PC-9 (cell line): ENCODE data around the gene CCNY. TPM values are rescaled to one million over a fixed set of nuclear protein-coding genes. Genes with fewer than 3 reads are reported as not detected.

Source experiments
- BruUV-seq: library from RNA; stranded (reverse); fragments of 400-500 nt; replicated peaks from 2 replicates; lab custom pipeline; 2021; lab: Mats Ljungman, UMichigan
- CTCF ChIA-PET: fragments of 300-600 bp; sonication (Branson Sonifier 250); formaldehyde crosslinking; loops from one replicate; lab custom pipeline; 2022; ENCODE audit warnings: antibody characterized with exemption; lab: Charles Lee
- POLR2A ChIA-PET: fragments of 300-600 bp; sonication (Branson Sonifier 250); formaldehyde crosslinking; loops from one replicate; lab custom pipeline; 2022; ENCODE audit warnings: antibody characterized with exemption; ENCODE audit not compliant: unreplicated experiment; lab: Charles Lee
- DNase-seq, 2 experiments: peaks; one replicate each; pipeline versions ENCODE4 v3.0.0 to v3.0.0-alpha.2; 2015 to 2022; ENCODE audit warnings: mixed read lengths in 1 of 2
- H2AFZ ChIP-seq: fragments of 200-600 bp; sonication (generic); 2 replicates; pipeline ENCODE4 v1.8.1; 2017; ENCODE audit warnings: antibody characterized with exemption
- H3F3A ChIP-seq: fragments of 200-600 bp; sonication (generic); 2 replicates; pipeline ENCODE4 v1.8.1; 2017; ENCODE audit warnings: antibody characterized with exemption, mild to moderate bottlenecking, low read depth; ENCODE audit not compliant: insufficient read depth
- H3K27ac ChIP-seq: fragments of 200-600 bp; sonication (generic); 2 replicates; pipeline ENCODE4 v1.6.1; 2016; ENCODE audit warnings: mixed run types
- H3K27me3 ChIP-seq: fragments of 200-600 bp; sonication (generic); 2 replicates; pipeline ENCODE4 v1.6.1; 2016; ENCODE audit warnings: low read depth, mixed run types; ENCODE audit not compliant: insufficient read depth
- H3K36me3 ChIP-seq: fragments of 200-600 bp; sonication (generic); 2 replicates; pipeline ENCODE4 v1.6.1; 2016; ENCODE audit warnings: low read depth, mixed run types
- H3K4me1 ChIP-seq: fragments of 200-600 bp; sonication (generic); replicated peaks from 2 replicates; pipeline ENCODE4 v1.6.1; 2016; ENCODE audit warnings: mixed run types; ENCODE audit not compliant: insufficient read depth
- H3K4me2 ChIP-seq: fragments of 200-600 bp; sonication (generic); 2 replicates; pipeline ENCODE4 v1.6.1; 2017; ENCODE audit warnings: mixed run types
- H3K4me3 ChIP-seq: fragments of 200-600 bp; sonication (generic); 2 replicates; pipeline ENCODE4 v1.6.1; 2016; ENCODE audit warnings: mixed run types
- H3K79me2 ChIP-seq: fragments of 200-600 bp; sonication (generic); 2 replicates; pipeline ENCODE4 v1.6.1; 2017; ENCODE audit warnings: low read depth, mixed run types
- H3K9me2 ChIP-seq: fragments of 200-600 bp; sonication (generic); 2 replicates; pipeline ENCODE4 v1.8.1; 2017; ENCODE audit warnings: mild to moderate bottlenecking; ENCODE audit not compliant: insufficient read depth
- H3K9me3 ChIP-seq: fragments of 200-600 bp; sonication (generic); 2 replicates; pipeline ENCODE4 v1.8.1; 2016; ENCODE audit warnings: low read depth; ENCODE audit not compliant: insufficient read depth
- H4K20me1 ChIP-seq: fragments of 200-600 bp; sonication (generic); 2 replicates; pipeline ENCODE4 v1.8.1; 2017; ENCODE audit not compliant: insufficient read depth
- CTCF ChIP-seq: fragments of 200-600 bp; sonication (generic); conservative IDR thresholded peaks from 2 replicates; pipeline ENCODE4 v1.6.1; 2017; ENCODE audit warnings: mixed run types, antibody characterized with exemption, mild to moderate bottlenecking, moderate library complexity
- EZH2 ChIP-seq: fragments of 200-600 bp; sonication (generic); IDR thresholded peaks from 2 replicates; pipeline ENCODE4 v1.8.0; 2017; ENCODE audit warnings: antibody characterized with exemption, low read depth
- intact Hi-C: fragments of 100-400 bp; cut with micrococcal nuclease; formaldehyde crosslinking; loops from one replicate; pipeline ENCODE4 v1.10.0; 2022; ENCODE audit not compliant: unreplicated experiment
- total RNA-seq: library from RNA; stranded (reverse); gene quantifications from 2 replicates; pipeline ENCODE4 v1.2.3, GENCODE V29; 2021

The CCNY gene
- total RNA-seq, 1 experiment from 2014 or later, result 69.5 TPM

GRCh38 chr10:35510891-35511290, 174.6 kb downstream of the CCNY start:
- Histone ChIP-seq H3K4me3 (no peak overlapping the region), H3K9me3 (no peaks in the 10 kb centered on the region), H3F3A (no peaks in the 10 kb centered on the region), H3K79me2 (no peaks in the 10 kb centered on the region), H3K27ac (no peak overlapping the region), H3K27me3 (no peaks in the 10 kb centered on the region), H3K36me3 (no peaks in the 10 kb centered on the region), H4K20me1 (no peaks in the 10 kb centered on the region), H3K4me1 (no peaks in the 10 kb centered on the region), H3K9me2 (no peaks in the 10 kb centered on the region), H2AFZ (no peak overlapping the region), H3K4me2 (no peak overlapping the region)
- intact Hi-C loops, result no loop called here
- POLR2A ChIA-PET, result no interaction called here
- CTCF ChIA-PET, result interaction anchor here (0.5 kb wide), 1 partner anchor 231 kb away, joined by 4 read pairs; no protein-coding TSS in a partner anchor
- no TSS peak for BruUV-seq
- no peak for DNase-seq
- TF ChIP-seq CTCF (no peak), EZH2 (no peak)

- CTCF ChIA-PET, result no interaction called here
- no TSS peak for BruUV-seq
Measured at GRCh38 chr10:35511647-35512046, 175.3 kb downstream of the CCNY start.

GRCh38 chr10:35516102-35516670, 179.9 kb downstream of the CCNY start:
- no TSS peak for BruUV-seq
- intact Hi-C loops, result no loop called here
- no peaks in the 10 kb centered on the region for H3K9me2 ChIP-seq
- no peaks in the 10 kb centered on the region for H3K36me3 ChIP-seq
- ChIA-PET CTCF (no interaction called here), POLR2A (no interaction called here)
- H4K20me1 ChIP-seq, result no peaks in the 10 kb centered on the region
- DNase-seq, result no peak
- no peaks in the 10 kb centered on the region for H3K9me3 ChIP-seq
- H3K27ac ChIP-seq, result no peak overlapping the region
- no peaks in the 10 kb centered on the region for H3K27me3 ChIP-seq
- no peak for TF ChIP-seq CTCF
- TF ChIP-seq EZH2, result no peak
- H3K79me2 ChIP-seq, result no peaks in the 10 kb centered on the region
- no peaks in the 10 kb centered on the region for H3K4me1 ChIP-seq
- H2AFZ ChIP-seq, result no peak overlapping the region
- H3F3A ChIP-seq, result no peaks in the 10 kb centered on the region
- H3K4me3 ChIP-seq, result no peak overlapping the region
- no peak overlapping the region for H3K4me2 ChIP-seq

More at GRCh38 chr10:35511647-35512046, 175.3 kb downstream of the CCNY start:
- no peak overlapping the region for H3K4me3 ChIP-seq
- no peak overlapping the region for H2AFZ ChIP-seq
- TF ChIP-seq EZH2 (no peak), CTCF (no peak)
- H3K27ac ChIP-seq, result no peak overlapping the region
- POLR2A ChIA-PET, result no interaction called here
- H3K79me2 ChIP-seq, result no peaks in the 10 kb centered on the region
- DNase-seq, result no peak
- H3K36me3 ChIP-seq, result no peaks in the 10 kb centered on the region
- no peaks in the 10 kb centered on the region for H3K9me2 ChIP-seq
- H3K9me3 ChIP-seq, result no peaks in the 10 kb centered on the region
- no peak overlapping the region for H3K4me2 ChIP-seq
- H3K27me3 ChIP-seq, result no peaks in the 10 kb centered on the region
- no peaks in the 10 kb centered on the region for H4K20me1 ChIP-seq
- H3F3A ChIP-seq, result no peaks in the 10 kb centered on the region
- no peaks in the 10 kb centered on the region for H3K4me1 ChIP-seq
- intact Hi-C loops, result no loop called here
